ENCODE results near the gene INHBC. TPM values are rescaled to one million over a fixed set of nuclear protein-coding genes. Genes with fewer than 3 reads are reported as not detected.

The INHBC gene
- total RNA-seq, 1 experiment from 2014 or later: 0.20 TPM

- TF ChIP-seq ZBTB33 (IDR thresholded peaks at IDR 0.05; ENCODE audit: extremely low read depth, insufficient replicate concordance, low read length): no peak
- no peak for TF ChIP-seq JUND (IDR thresholded peaks at IDR 0.05)
- TF ChIP-seq ZFX (IDR thresholded peaks at IDR 0.05): no peak
- no peak for TF ChIP-seq YY1 (IDR thresholded peaks at IDR 0.05; ENCODE audit: extremely low read depth, insufficient replicate concordance, low read depth, low read length)
- TF ChIP-seq CEBPB (IDR thresholded peaks at IDR 0.05; ENCODE audit: low read depth): no peak
- no peak for TF ChIP-seq EZH2 (IDR thresholded peaks at IDR 0.05)
- TF ChIP-seq CTCF (IDR thresholded peaks at IDR 0.05 in 2 of 3, conservative IDR thresholded peaks at IDR 0.05 in 1 of 3; ENCODE audit: borderline replicate concordance in 1 of 3, insufficient read depth in 1 of 3, low read depth in 2 of 3, low read length in 2 of 3): no peak
- TF ChIP-seq ATF3 (IDR thresholded peaks at IDR 0.05): no peak
- TF ChIP-seq ELF1 (IDR thresholded peaks at IDR 0.05; ENCODE audit: borderline replicate concordance, low read depth): no peak
Observed at GRCh38 chr12:57450057-57450456, 15.5 kb downstream of the INHBC start (continued).

GRCh38 chr12:57451233-57451778 lies 16.7 kb downstream of the INHBC start:
- H3K27me3 ChIP-seq (ENCODE audit: insufficient read depth, low read length): no peaks in the 10 kb centered on the region
- no peak overlapping the region for H2AFZ ChIP-seq (ENCODE audit: low read depth, low read length, poor library complexity, severe bottlenecking)
- no peak overlapping the region for H3K4me3 ChIP-seq (replicated peaks in 1 of 2; ENCODE audit: low read depth in 1 of 2, low read length in 2 of 2)
- H3K36me3 ChIP-seq (ENCODE audit: control insufficient read depth in 1 of 2, insufficient read depth in 2 of 2, low read length in 2 of 2): no peaks in the 10 kb centered on the region
- ATAC-seq (no peak), DNase-seq (ENCODE audit: low read depth, low spot score) (no peak)
- ChIA-PET RAD21 (ENCODE audit: low non-redundant PET in 1 of 2, low total read pairs in 2 of 2, uncharacterized antibody in 2 of 2, unreplicated experiment in 2 of 2) (interaction anchor here in 1 of 2 experiments (1.9 kb wide), 1 partner anchor 186 kb away, joined by 8 read pairs; no protein-coding TSS in a partner anchor), POLR2A (interaction anchor here (1.6 kb wide), 1 partner anchor 143 kb away, joined by 5 read pairs; no protein-coding TSS in a partner anchor), CTCF (interaction anchor here (0.6 to 3.5 kb wide), 4 partner anchors 143 to 238 kb away, joined by 3 to 75 read pairs (median 26); no protein-coding TSS in a partner anchor)
- no peaks in the 10 kb centered on the region for H3K79me2 ChIP-seq (ENCODE audit: insufficient read depth, low read length)
- H3K9me2 ChIP-seq (ENCODE audit: insufficient read depth): no peaks in the 10 kb centered on the region
- H3K9ac ChIP-seq (ENCODE audit: low read length): no peak overlapping the region
- intact Hi-C loops (cut with micrococcal nuclease): no loop called here
- H4K20me1 ChIP-seq (ENCODE audit: insufficient read depth): no peaks in the 10 kb centered on the region
- no peak overlapping the region for H3K27ac ChIP-seq (ENCODE audit: low read depth, low read length)
- H3K4me2 ChIP-seq (ENCODE audit: low read length): no peak overlapping the region
- H3K9me3 ChIP-seq (ENCODE audit: control insufficient read depth in 1 of 2, insufficient read depth in 1 of 2, low read depth in 1 of 2, low read length in 2 of 2): no peaks in the 10 kb centered on the region
- TF ChIP-seq RAD21 (IDR thresholded peaks at IDR 0.05; ENCODE audit: low read depth): no peak
- no peak for TF ChIP-seq POLR2A (IDR thresholded peaks at IDR 0.05; ENCODE audit: borderline replicate concordance, extremely low read depth, insufficient read depth, insufficient read length)
- no peak for TF ChIP-seq SIN3A (IDR thresholded peaks at IDR 0.05; ENCODE audit: low read depth)
- no peak for TF ChIP-seq EGR1 (IDR thresholded peaks at IDR 0.05; ENCODE audit: low read depth)
- no peak for TF ChIP-seq SRF (IDR thresholded peaks at IDR 0.05; ENCODE audit: low read depth)
- TF ChIP-seq ZFX (IDR thresholded peaks at IDR 0.05): no peak
- no peak for TF ChIP-seq CEBPB (IDR thresholded peaks at IDR 0.05; ENCODE audit: low read depth)
- TF ChIP-seq SP1 (IDR thresholded peaks at IDR 0.05; ENCODE audit: low read depth): no peak
- no peak for TF ChIP-seq ELF1 (IDR thresholded peaks at IDR 0.05; ENCODE audit: borderline replicate concordance, low read depth)
- TF ChIP-seq ATF3 (IDR thresholded peaks at IDR 0.05): no peak
- TF ChIP-seq FOSL1 (IDR thresholded peaks at IDR 0.05; ENCODE audit: low read depth): no peak
- TF ChIP-seq JUND (IDR thresholded peaks at IDR 0.05): no peak
- H3K4me1 ChIP-seq (ENCODE audit: control insufficient read depth in 1 of 2, insufficient read depth in 2 of 2, low read length in 2 of 2): peaks cover 18 to 28% of the 10 kb centered on the region in 2 experiments
- BruUV-seq (replicated peaks): no TSS peak
